SKM-1 treated with dmso at 0.1 percent for 144 hours (cell line): ENCODE results near the gene GDPD5.

Experiments used
- DNase-seq: peaks from one replicate; lab custom pipeline; 2025; ENCODE audit not compliant: unreplicated experiment; lab: John Stamatoyannopoulos, UW

GDPD5 gene

GRCh38 chr11:75558939-75559843, 33.5 kb upstream of the GDPD5 start:
- DNase-seq: no peak

GRCh38 chr11:75557666-75558494, 32.1 kb upstream of the GDPD5 start:
- no peak for DNase-seq

GRCh38 chr11:75556275-75556674, 30.5 kb upstream of the GDPD5 start:
- no peak for DNase-seq

- no peak for DNase-seq
These were observed 29.5 kb upstream of the GDPD5 start for GRCh38 chr11:75555079-75555811.

GRCh38 chr11:75554258-75555022, 28.7 kb upstream of the GDPD5 start:
- DNase-seq: no peak

- DNase-seq: no peak
These were observed 28.1 kb upstream of the GDPD5 start for GRCh38 chr11:75553889-75554257.

- no peak for DNase-seq
These were observed 27.4 kb upstream of the GDPD5 start for GRCh38 chr11:75553182-75553581.

- no peak for DNase-seq
These were observed 23.7 kb upstream of the GDPD5 start for GRCh38 chr11:75549370-75549958.

GRCh38 chr11:75548595-75549272, 23.0 kb upstream of the GDPD5 start:
- no peak for DNase-seq

GRCh38 chr11:75547617-75548058, 21.9 kb upstream of the GDPD5 start:
- no peak for DNase-seq

GRCh38 chr11:75547177-75547576, 21.4 kb upstream of the GDPD5 start:
- no peak for DNase-seq

- no peak for DNase-seq
These were observed 18.1 kb upstream of the GDPD5 start for GRCh38 chr11:75543806-75544205.

- DNase-seq: no peak
These were observed 16.3 kb upstream of the GDPD5 start for GRCh38 chr11:75542088-75542438.

- DNase-seq: no peak
These were observed 15.7 kb upstream of the GDPD5 start for GRCh38 chr11:75541193-75542087.

GRCh38 chr11:75539459-75540334, 14.0 kb upstream of the GDPD5 start:
- no peak for DNase-seq

- no peak for DNase-seq
These were observed 12.6 kb upstream of the GDPD5 start for GRCh38 chr11:75538150-75538942.

GRCh38 chr11:75537740-75538139, 12.0 kb upstream of the GDPD5 start:
- DNase-seq: no peak
